ENCODE measurements around the gene BRSK1. TPM values are rescaled to one million over a fixed set of nuclear protein-coding genes. Genes with fewer than 3 reads are reported as not detected.

BRSK1 gene
- total RNA-seq, 1 donor from 2014 or later, result 15.9 TPM

DNA sequence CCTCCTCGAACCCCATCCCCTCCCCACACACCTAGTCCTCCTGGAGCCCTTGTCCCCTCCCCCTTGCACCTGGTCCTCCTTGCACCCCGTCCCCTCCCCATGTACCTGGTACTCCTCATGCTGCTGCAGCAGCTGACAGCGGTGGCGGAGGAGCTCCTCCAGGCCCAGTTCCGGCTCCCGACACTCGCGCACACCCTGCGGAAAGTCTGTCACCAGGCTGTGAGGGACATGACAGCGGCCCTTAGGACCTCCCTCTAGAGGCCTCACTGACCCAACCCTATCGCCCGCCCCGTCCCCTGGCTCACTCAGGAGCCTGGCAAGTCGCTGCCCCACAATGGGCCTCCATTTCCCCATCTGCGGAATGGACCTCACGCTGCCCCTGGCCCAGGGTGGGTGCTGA lies 18.6 kb upstream of the BRSK1 start:
- H3K36me3 Mint-ChIP-seq (ENCODE audit: low read depth), result peaks cover 6% of the 10 kb centered on the region
- no peak overlapping the region for H3K4me3 Mint-ChIP-seq (ENCODE audit: unreplicated experiment)
- peaks cover 3% of the 10 kb centered on the region for H3K4me1 Mint-ChIP-seq (ENCODE audit: low read depth)
- H3K9me3 Mint-ChIP-seq (ENCODE audit: low read depth), result peaks cover 6% of the 10 kb centered on the region
- H3K27ac Mint-ChIP-seq (ENCODE audit: unreplicated experiment), result no peak overlapping the region
- TF ChIP-seq, protein P1, sequence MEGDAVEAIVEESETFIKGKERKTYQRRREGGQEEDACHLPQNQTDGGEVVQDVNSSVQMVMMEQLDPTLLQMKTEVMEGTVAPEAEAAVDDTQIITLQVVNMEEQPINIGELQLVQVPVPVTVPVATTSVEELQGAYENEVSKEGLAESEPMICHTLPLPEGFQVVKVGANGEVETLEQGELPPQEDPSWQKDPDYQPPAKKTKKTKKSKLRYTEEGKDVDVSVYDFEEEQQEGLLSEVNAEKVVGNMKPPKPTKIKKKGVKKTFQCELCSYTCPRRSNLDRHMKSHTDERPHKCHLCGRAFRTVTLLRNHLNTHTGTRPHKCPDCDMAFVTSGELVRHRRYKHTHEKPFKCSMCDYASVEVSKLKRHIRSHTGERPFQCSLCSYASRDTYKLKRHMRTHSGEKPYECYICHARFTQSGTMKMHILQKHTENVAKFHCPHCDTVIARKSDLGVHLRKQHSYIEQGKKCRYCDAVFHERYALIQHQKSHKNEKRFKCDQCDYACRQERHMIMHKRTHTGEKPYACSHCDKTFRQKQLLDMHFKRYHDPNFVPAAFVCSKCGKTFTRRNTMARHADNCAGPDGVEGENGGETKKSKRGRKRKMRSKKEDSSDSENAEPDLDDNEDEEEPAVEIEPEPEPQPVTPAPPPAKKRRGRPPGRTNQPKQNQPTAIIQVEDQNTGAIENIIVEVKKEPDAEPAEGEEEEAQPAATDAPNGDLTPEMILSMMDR (IDR thresholded peaks at IDR 0.05), result no peak
- DNase-seq (ENCODE audit: low spot score), result peak; percentile 67
- H3K27me3 Mint-ChIP-seq (ENCODE audit: low read depth), result no peaks in the 10 kb centered on the region

DNA sequence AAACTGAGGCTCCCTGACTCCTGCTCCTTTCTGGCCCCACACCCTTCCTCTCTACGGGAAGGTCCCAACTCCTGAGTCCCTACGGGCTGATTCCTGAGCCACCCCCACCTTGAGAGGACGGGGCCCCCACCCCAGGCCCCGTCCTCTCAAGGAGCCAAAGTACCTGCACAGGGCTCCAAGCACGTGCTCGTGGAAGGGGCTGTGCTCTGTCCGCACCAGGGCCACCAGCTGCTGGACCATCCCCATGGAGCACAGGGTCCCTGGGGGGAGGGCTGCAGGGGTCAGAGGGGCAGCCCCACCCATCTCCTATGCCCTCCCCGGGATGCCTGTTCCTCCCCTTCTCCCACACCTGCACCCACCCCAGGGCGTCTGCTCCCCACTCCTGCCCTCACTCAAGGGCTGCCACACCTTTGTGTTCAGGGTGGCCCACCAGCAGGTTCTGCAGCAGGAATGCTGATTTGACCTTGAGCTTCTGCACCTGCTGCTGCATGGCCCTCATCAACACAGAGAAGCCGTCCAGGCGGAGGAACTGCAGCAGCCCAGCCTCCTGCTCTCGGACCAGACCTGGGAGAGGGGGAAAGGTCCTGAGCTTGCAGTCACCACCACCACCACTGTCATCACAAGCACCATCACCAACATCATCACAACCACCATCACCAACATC lies 17.9 kb upstream of the BRSK1 start:
- Mint-ChIP-seq H3K27me3 (ENCODE audit: low read depth) (no peaks in the 10 kb centered on the region), H3K4me1 (ENCODE audit: low read depth) (no peaks in the 10 kb centered on the region), H3K9me3 (ENCODE audit: low read depth) (peaks cover 6% of the 10 kb centered on the region), H3K36me3 (ENCODE audit: low read depth) (peaks cover 6% of the 10 kb centered on the region), H3K27ac (ENCODE audit: unreplicated experiment) (no peak overlapping the region), H3K4me3 (ENCODE audit: unreplicated experiment) (no peak overlapping the region)
- TF ChIP-seq, protein P1 (IDR thresholded peaks at IDR 0.05), result no peak
- DNase-seq (ENCODE audit: low spot score), result peak; percentile 88

DNA sequence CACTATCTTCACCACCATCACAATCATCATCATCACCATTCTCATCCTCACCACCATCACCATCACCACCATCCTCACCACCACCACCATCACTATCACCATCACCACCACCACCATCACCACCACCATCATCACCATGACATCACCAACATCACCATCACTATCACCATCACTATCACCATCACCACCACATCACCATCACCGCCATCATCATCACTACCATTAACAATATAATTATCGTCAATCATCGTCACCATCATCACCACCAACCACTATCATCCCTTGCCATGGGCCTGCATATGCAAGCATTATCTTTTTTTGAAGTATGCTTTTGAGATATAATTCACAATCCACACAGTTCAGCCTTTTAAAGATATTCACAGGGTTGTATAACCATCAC lies 17.4 kb upstream of the BRSK1 start:
- Mint-ChIP-seq H3K36me3 (ENCODE audit: low read depth) (peaks cover 6% of the 10 kb centered on the region), H3K27ac (ENCODE audit: unreplicated experiment) (no peak overlapping the region), H3K27me3 (ENCODE audit: low read depth) (no peaks in the 10 kb centered on the region), H3K9me3 (ENCODE audit: low read depth) (peaks cover 6% of the 10 kb centered on the region), H3K4me1 (ENCODE audit: low read depth) (no peaks in the 10 kb centered on the region), H3K4me3 (ENCODE audit: unreplicated experiment) (no peak overlapping the region)
- TF ChIP-seq, protein P1 (IDR thresholded peaks at IDR 0.05), result no peak
- DNase-seq (ENCODE audit: low spot score), result no peak

DNA sequence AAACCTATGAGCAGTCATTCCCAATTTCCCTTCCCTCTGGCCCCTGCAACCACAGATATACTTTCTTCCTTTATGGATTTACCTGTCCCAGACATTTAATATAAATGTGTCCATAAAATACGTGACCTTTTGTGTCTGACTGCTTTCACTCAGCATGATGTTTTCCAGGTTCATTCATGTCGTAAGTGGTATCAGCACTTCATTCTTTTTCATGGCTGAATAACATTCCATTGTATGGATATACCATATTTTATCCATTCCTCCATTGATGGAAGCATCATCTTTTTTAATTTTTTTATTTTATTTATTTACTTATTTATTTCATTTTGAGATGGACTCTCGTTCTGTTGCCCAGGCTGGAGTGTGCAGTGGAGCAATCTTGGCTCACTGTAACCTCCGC lies 17.0 kb upstream of the BRSK1 start:
- peaks cover 6% of the 10 kb centered on the region for H3K36me3 Mint-ChIP-seq (ENCODE audit: low read depth)
- no peak overlapping the region for H3K27ac Mint-ChIP-seq (ENCODE audit: unreplicated experiment)
- H3K27me3 Mint-ChIP-seq (ENCODE audit: low read depth), result no peaks in the 10 kb centered on the region
- TF ChIP-seq, protein P1 (IDR thresholded peaks at IDR 0.05), result no peak
- H3K4me3 Mint-ChIP-seq (ENCODE audit: unreplicated experiment), result no peak overlapping the region
- no peaks in the 10 kb centered on the region for H3K4me1 Mint-ChIP-seq (ENCODE audit: low read depth)
- H3K9me3 Mint-ChIP-seq (ENCODE audit: low read depth), result peaks cover 6% of the 10 kb centered on the region
- DNase-seq (ENCODE audit: low spot score), result no peak

DNA sequence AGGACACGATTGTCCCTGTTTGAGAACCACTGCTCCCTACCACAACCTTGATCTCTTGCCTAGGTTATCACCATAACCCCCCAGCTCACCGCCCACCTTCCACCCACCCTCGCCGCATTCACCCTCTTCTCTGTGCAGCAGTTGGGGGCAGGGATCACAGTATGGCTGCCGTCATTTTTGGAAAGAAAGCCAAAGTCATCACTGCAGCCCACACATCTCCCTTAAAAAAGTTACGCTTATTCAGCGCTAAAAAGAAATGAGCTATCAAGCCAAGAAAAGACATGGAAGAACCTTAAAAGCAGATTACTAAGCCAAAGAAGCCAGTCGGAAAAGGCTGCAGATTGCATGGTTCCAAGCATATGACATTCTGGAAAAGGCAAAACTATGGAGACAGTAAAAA lies 14.5 kb upstream of the BRSK1 start:
- no peaks in the 10 kb centered on the region for H3K4me1 Mint-ChIP-seq (ENCODE audit: low read depth)
- H3K27me3 Mint-ChIP-seq (ENCODE audit: low read depth), result no peaks in the 10 kb centered on the region
- peaks cover 14% of the 10 kb centered on the region for H3K36me3 Mint-ChIP-seq (ENCODE audit: low read depth)
- TF ChIP-seq, protein P1 (IDR thresholded peaks at IDR 0.05), result no peak
- DNase-seq (ENCODE audit: low spot score), result no peak
- no peak overlapping the region for H3K4me3 Mint-ChIP-seq (ENCODE audit: unreplicated experiment)
- H3K27ac Mint-ChIP-seq (ENCODE audit: unreplicated experiment), result no peak overlapping the region
- peaks cover 6% of the 10 kb centered on the region for H3K9me3 Mint-ChIP-seq (ENCODE audit: low read depth)

All from chondrocyte (in vitro differentiated cells).